Parathyroid adenoma (tissue), 2 donors: Measurements from ENCODE around the gene ELOVL5.

ENCODE experiments used
- H2AFZ ChIP-seq: fragments of 300-600 bp; sonication (generic); one replicate; pipeline ENCODE4 v1.7.0; 2017; ENCODE audit warnings: antibody characterized with exemption, mild to moderate bottlenecking
- H3K27ac ChIP-seq: fragments of 300-600 bp; sonication (generic); one replicate; pipeline ENCODE4 v1.7.0; 2017
- H3K27me3 ChIP-seq: fragments of 300-600 bp; sonication (generic); one replicate; pipeline ENCODE4 v1.7.0; 2017; ENCODE audit warnings: low read length; ENCODE audit not compliant: control insufficient read depth, insufficient read depth
- H3K36me3 ChIP-seq: fragments of 300-600 bp; sonication (generic); one replicate; pipeline ENCODE4 v1.7.0; 2017; ENCODE audit warnings: low read length; ENCODE audit not compliant: control insufficient read depth, insufficient read depth
- H3K4me1 ChIP-seq: fragments of 300-600 bp; sonication (generic); one replicate; pipeline ENCODE4 v1.7.0; 2017; ENCODE audit warnings: control low read depth
- H3K4me2 ChIP-seq: fragments of 300-600 bp; sonication (generic); one replicate; pipeline ENCODE4 v1.7.0; 2017; ENCODE audit warnings: low read length
- H3K4me3 ChIP-seq: fragments of 300-600 bp; sonication (generic); one replicate; pipeline ENCODE4 v1.7.0; 2017; ENCODE audit warnings: low read depth, low read length
- H3K79me2 ChIP-seq: fragments of 300-600 bp; sonication (generic); one replicate; pipeline ENCODE4 v1.7.0; 2017; ENCODE audit warnings: control low read depth
- H3K9ac ChIP-seq: fragments of 300-600 bp; sonication (generic); one replicate; pipeline ENCODE4 v1.7.0; 2017; ENCODE audit warnings: mild to moderate bottlenecking
- H3K9me3 ChIP-seq: fragments of 300-600 bp; sonication (generic); one replicate; pipeline ENCODE4 v1.7.0; 2017; ENCODE audit warnings: low read length; ENCODE audit not compliant: control insufficient read depth
- TF ChIP-seq, protein P1 (sequence below): fragments of 300-600 bp; sonication (generic); IDR thresholded peaks from one replicate; pipeline ENCODE4 v1.7.0; 2017; ENCODE audit warnings: antibody characterized with exemption, mild to moderate bottlenecking
- donor health status: primary hyperparathyroidism.

ELOVL5 gene

DNA sequence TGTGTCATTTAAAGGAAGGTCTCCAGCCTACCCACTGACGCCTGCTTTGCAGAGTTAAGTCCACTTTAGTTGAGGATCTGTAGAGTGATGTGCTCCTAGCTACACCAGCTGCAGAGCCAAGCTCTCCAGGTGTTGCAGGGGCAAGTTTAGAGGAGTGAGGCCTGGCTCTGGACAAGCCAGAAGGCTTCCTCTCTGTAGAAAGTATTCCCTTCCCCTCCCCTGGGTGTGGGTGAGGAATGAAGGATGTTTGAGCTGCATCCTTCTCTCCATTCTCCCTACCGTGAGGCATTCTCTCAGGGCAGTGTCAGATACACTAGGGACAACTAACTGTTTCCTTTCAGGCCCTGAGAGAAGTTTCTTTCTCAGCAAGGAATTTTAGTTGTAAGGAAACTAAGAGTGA is 66.5 kb downstream of the ELOVL5 start:
- Histone ChIP-seq H3K9me3 (no peaks in the 10 kb centered on the region), H3K4me1 (peaks cover 4% of the 10 kb centered on the region), H3K36me3 (no peaks in the 10 kb centered on the region), H3K79me2 (no peaks in the 10 kb centered on the region), H3K9ac (no peak overlapping the region), H2AFZ (no peak overlapping the region), H3K4me3 (no peak overlapping the region), H3K4me2 (no peak overlapping the region), H3K27me3 (no peaks in the 10 kb centered on the region), H3K27ac (no peak overlapping the region)
- TF ChIP-seq, protein P1, sequence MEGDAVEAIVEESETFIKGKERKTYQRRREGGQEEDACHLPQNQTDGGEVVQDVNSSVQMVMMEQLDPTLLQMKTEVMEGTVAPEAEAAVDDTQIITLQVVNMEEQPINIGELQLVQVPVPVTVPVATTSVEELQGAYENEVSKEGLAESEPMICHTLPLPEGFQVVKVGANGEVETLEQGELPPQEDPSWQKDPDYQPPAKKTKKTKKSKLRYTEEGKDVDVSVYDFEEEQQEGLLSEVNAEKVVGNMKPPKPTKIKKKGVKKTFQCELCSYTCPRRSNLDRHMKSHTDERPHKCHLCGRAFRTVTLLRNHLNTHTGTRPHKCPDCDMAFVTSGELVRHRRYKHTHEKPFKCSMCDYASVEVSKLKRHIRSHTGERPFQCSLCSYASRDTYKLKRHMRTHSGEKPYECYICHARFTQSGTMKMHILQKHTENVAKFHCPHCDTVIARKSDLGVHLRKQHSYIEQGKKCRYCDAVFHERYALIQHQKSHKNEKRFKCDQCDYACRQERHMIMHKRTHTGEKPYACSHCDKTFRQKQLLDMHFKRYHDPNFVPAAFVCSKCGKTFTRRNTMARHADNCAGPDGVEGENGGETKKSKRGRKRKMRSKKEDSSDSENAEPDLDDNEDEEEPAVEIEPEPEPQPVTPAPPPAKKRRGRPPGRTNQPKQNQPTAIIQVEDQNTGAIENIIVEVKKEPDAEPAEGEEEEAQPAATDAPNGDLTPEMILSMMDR: no peak

DNA sequence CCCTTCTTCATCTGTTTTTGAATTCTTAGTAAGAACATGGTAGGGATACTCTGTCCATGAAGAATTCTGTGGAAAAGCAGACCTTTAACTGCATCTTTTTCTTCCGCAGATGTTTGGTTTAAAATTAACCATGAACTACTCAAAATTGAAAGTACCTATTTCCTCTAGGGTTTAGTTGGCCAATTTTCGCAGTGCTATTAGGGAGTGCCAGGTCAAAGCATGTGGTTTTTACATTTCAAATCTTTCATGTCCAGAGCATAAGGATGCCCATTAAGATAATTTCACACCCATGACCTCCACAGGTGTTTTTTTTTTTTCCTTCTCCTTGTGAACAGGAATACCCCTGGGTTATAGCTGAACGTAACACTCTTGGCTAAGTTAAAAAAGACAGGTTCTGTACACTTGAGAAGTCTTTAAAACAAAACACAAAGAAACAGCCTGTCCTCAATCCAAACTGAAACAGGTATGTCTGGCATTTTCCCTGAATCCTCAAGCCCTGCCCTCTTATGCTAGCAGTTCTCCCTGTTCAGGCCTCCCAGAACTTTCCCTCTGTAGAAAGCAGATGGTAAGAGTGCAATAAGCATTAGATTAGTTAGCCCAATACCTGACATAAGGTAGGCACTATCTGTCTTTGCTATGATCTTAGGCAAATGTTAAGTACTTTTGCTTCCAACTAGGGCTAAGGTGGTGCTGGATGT is 67.1 kb downstream of the ELOVL5 start:
- Histone ChIP-seq H3K36me3 (no peaks in the 10 kb centered on the region), H3K4me2 (no peak overlapping the region), H3K27me3 (no peaks in the 10 kb centered on the region), H3K4me3 (no peak overlapping the region), H3K9me3 (no peaks in the 10 kb centered on the region), H3K9ac (no peak overlapping the region), H3K79me2 (no peaks in the 10 kb centered on the region), H2AFZ (no peak overlapping the region), H3K4me1 (peaks cover 4% of the 10 kb centered on the region), H3K27ac (no peak overlapping the region)
- TF ChIP-seq, protein P1: no peak

DNA sequence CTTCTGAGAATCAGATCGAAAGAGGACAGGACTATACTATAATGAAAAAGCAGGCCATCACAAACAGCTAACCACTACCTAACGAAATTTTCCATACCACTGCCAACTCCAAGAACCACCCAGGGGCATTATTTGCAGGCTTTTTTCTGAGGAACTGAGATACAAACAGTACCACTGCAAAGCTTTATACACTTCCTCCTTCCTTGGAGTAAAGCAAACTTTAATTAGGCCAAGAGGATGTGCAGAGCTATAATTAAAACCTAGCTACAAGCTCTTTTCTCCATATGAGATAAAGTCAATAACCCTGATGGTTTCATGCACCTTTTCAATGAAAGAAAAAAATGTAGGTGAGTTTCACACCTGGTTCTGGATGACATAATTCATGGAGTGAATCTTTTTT is 68.5 kb downstream of the ELOVL5 start:
- H3K27ac ChIP-seq: no peak overlapping the region
- TF ChIP-seq, protein P1: no peak

DNA sequence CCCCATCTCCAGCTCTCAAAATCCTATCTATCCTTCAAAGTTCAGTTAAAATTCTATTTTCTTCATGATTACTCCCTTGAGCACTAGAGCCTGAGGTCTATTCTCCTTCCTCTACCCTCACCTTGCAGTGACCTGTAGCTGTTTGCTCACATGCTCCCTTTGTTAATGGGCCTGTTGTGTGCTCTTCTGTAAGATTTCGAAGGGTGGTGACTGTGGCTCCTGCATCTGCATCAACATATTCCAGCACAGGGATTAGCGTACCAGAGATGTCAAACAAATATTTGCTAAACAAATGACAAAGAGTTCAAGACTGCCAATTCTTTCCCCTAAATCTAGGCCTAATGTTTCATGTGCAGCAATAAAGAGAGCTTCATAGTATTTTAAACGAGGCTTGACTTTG is 69.5 kb downstream of the ELOVL5 start:
- no peak overlapping the region for H2AFZ ChIP-seq
- H3K9me3 ChIP-seq: no peaks in the 10 kb centered on the region
- peaks cover 4% of the 10 kb centered on the region for H3K4me1 ChIP-seq
- H3K4me3 ChIP-seq: no peak overlapping the region
- no peak overlapping the region for H3K4me2 ChIP-seq
- H3K27me3 ChIP-seq: no peaks in the 10 kb centered on the region
- H3K36me3 ChIP-seq: no peaks in the 10 kb centered on the region
- no peak overlapping the region for H3K27ac ChIP-seq
- no peaks in the 10 kb centered on the region for H3K79me2 ChIP-seq
- TF ChIP-seq, protein P1: no peak
- H3K9ac ChIP-seq: no peak overlapping the region

More for the DNA sequence above, 68.5 kb downstream of the ELOVL5 start:
- no peaks in the 10 kb centered on the region for H3K9me3 ChIP-seq
- H2AFZ ChIP-seq: no peak overlapping the region
- H3K4me1 ChIP-seq: peaks cover 4% of the 10 kb centered on the region
- H3K9ac ChIP-seq: no peak overlapping the region
- H3K4me2 ChIP-seq: no peak overlapping the region
- no peaks in the 10 kb centered on the region for H3K36me3 ChIP-seq
- no peaks in the 10 kb centered on the region for H3K27me3 ChIP-seq
- no peak overlapping the region for H3K4me3 ChIP-seq
- H3K79me2 ChIP-seq: no peaks in the 10 kb centered on the region

DNA sequence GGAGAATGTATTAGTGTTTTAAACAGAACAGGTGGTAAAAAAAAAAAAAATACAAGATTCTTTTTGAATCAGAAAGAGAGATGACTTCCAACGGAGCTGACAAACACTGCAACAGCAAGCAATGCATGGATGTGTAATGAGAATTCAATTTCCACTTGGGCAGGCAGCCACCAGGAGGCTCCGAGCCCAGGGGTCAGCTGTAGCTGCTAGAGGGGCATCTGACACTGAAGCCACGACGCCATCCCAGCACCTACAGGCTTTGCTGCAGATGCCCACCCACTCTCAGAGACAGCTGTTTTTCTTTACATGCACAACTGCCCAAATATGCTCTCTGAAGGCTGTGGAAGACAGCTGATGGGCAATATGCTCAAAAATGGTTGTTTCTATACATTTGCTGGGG is 75.4 kb downstream of the ELOVL5 start:
- no peak overlapping the region for H3K9ac ChIP-seq
- H3K4me3 ChIP-seq: no peak overlapping the region
- H3K36me3 ChIP-seq: no peaks in the 10 kb centered on the region
- H2AFZ ChIP-seq: no peak overlapping the region
- no peaks in the 10 kb centered on the region for H3K27me3 ChIP-seq
- no peak overlapping the region for H3K27ac ChIP-seq
- H3K9me3 ChIP-seq: no peaks in the 10 kb centered on the region
- H3K4me1 ChIP-seq: peaks cover 23% of the 10 kb centered on the region
- TF ChIP-seq, protein P1: no peak
- H3K79me2 ChIP-seq: no peaks in the 10 kb centered on the region
- H3K4me2 ChIP-seq: no peak overlapping the region
